ENCODE results near the gene GIMAP1.

Gene GIMAP1

DNA sequence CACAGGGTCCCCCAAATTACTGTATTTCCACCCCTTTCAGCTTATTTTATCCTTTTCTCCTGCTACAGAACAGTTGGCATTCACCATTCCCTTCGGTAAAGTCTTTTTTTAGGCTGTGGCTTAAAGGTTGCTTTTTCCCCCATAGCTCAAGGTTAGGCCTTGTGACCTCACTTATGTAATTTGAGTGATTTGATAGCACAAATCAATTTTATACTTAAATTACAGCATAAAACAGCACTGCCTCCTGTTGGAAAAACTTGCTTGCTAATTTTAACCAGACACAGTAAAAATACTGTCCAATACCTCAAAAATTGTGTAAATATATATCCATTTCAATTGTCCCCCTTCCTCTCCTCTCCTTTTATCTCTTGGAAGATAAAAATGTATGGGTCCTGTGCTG lies 7.1 kb downstream of the GIMAP1 start:
- no peak for DNase-seq

DNA sequence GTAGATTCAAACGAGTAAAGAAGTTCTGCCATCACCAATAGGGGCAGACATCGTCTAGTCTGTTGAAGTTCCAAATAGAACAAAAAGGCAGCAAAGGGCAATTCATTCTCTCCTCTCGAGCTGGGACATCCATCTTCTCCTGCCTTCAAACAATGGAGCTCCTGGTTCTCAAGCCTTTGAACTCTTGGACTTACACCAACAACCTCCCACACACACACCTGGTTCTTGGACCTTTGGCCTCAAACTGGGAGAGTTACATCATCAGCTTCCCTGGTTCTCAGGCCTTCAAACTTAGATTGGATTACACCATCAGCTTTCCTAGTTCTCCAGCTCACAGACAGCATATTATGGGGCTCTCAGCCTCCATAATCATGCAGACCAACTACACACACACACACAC lies 11.0 kb downstream of the GIMAP1 start:
- DNase-seq = no peak

DNA sequence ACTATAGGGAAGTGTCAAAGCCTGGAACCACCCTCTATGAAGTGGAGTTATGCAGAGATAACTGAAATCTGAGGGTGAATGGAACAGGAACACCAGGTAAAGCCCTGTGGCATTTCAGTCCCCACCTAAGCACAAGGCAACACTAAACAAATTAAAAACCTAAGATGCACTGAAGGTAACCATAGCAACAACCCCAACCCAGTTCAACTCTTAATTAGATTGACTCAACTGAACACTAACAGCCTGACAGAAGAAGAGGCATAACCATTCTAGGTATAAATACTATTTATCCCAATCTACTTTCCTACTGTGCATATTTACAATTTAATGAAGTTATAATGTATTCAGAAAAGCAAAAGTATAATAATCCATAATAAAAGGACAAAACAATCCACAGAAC lies 11.6 kb downstream of the GIMAP1 start:
- DNase-seq = no peak

DNA sequence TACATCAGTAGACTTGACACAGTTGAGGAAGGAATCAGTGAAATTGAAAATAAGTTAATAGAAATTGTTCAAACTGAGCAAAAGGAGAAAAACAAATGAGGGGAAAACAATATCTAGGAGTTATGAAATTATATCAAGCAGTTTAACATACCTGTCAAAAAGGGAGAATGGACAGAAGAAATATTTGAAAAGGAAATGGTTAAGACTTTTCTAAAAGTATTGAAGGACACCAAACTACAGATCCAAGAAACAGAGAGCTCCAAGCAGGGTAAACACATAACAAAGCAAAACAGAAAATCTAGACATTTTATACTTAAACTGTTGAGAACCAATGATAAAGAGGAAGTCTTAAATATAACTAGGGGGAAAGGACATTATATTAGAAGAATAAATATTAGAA lies 12.2 kb downstream of the GIMAP1 start:
- no peak for DNase-seq

DNA sequence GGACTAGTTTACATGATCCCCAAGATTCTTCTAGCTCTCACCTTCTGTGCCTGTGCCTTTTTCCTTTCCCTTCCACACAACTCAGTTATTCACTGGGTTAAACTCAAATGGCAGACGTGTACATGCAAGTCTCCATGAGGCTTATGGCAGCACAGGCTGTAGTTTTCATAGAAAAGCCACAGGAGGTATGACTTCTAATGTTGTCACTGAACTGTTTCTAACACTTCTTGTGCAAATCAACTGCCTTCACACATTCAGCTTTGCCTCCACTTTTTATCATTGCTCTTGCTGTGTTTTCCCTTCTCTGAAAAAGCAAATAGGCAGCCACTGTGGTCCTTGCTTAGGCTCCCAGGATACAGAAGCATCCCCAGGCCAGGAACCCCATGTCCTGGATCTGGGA lies 15.5 kb downstream of the GIMAP1 start:
- DNase-seq = no peak

DNA sequence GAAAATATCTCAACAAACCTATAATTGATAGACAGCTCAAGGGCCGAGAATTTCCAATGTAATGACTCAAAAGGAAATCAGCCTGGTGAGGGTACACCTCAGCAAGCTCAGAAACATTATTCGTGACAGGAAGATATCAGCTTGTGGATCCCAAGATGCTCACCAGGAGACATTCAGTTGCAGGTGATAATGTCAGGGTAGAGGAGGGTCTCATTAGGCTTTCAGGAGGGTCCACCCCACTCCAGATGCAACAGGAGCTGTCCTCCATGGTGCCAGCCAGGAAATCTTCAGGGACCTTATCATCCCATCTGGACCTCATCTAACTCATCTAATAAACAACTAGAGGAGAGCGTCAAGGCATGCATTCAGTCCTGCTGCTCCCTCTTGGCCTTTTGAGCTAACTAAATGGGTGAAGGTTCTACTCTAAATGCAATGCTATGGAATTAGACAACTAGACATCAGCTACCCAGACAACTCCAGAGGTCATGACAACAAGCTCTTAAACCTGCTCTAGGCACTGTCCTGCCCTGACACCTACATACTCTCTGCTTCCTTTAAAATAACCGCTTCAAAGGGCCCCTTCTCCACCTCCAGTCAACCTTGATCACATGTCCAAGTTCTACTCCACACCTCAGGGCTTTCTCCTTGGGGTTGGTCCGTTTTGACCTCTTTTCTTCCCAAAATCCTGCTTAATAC lies 16.5 kb downstream of the GIMAP1 start:
- DNase-seq = no peak

DNA sequence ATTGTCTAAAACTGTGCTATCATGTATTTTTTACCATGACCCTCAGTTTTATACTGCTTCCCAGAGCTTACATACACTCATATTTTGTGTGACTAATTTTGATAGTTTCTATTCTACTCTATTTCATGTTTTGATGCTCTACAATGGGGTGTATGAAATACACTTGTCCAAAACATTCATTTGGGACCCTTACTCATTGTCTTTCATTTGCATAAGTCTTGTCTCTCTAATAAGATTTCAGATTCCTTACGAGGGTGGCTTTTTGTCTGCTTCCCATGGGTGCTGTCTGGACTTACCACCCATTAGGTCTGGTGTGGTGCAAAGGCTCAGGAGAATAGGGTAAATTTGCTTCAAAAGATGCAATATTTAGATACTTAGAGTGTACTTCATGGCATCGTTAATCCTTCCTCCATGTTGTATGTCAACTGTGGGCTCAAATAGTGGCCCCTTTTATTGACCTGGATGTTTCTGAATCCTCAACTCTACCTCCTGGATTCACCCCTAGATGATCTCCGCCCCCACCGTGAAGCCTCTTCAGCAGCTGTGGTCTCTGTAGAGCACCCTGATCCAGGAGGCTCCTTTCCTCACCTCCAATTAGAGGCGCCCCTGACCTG lies 17.2 kb downstream of the GIMAP1 start:
- no peak for DNase-seq

DNA sequence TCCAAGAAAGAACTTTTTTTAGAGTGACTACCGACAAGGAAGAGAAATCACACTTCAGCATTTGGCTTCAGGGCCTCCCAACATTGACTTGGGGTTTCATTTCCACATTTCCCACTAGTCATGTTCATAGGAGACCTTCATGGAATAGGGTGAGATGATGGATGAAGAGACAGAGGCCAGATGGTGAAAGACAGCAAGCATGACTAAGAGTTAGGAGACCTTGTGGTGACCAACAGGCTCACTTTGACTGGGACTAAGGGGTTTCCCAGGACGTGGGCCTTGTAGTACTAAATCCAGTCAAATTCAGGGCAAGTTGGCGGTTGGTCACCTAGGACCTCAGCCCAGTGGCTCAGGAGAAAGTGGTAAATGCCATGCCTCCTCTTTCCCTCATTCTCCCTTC lies 17.8 kb downstream of the GIMAP1 start:
- no peak for DNase-seq

DNA sequence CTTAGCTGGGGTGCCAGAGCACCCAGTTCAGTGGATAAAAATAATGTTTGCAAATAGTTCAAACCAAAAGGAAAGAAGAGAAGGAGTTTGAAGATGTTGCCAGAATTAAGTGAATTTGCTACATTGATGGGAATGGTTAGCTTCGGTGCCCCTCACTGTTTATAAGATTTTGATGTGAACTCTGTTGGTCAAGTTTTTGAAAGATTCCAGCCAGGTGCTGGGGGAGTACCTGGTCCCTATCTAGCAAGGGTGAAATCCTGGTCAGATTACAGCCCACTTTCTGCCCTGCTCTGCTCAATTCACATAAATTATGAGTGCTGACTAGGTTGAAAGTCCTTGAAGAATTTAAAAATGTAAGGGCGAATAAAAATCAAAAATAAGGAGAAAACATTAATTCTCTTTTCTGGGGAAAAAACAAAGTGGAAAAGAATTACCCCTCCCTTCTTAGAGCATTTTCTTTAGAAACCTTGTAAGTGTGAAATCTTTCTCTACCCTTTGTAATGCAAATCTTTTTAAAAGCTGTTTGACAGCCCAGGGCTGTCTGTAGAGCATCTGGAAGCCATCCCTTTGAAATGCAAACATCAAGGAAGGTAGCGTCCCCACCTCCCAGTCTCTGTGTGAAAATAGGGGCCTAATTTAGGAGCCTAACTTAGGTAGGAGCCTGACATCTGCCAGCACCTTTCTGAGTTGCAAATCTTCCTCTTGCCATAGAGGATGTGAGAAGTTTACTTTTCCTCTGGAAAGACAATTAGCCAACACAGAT lies 19.4 kb downstream of the GIMAP1 start:
- no peak for DNase-seq

DNA sequence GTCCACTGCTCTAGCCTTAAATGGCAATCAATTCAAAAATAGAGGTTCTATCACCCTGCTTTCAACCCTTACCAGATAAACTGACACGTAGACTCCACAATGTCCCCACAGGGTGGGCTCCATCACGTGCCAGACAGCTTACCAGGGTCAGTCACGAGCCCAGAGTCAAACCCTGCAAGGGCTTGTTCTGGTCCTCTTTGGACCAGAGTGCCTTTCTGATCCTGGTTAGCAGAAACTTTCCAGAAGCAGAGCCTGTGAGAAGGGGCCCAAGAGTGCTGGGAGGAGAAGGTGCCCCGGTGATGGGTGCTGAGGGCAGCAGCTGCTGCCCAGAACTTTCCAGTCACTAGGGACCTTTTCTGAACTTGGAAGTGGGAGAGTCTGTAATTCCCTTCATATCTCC lies 20.5 kb downstream of the GIMAP1 start:
- no peak for DNase-seq

DNA sequence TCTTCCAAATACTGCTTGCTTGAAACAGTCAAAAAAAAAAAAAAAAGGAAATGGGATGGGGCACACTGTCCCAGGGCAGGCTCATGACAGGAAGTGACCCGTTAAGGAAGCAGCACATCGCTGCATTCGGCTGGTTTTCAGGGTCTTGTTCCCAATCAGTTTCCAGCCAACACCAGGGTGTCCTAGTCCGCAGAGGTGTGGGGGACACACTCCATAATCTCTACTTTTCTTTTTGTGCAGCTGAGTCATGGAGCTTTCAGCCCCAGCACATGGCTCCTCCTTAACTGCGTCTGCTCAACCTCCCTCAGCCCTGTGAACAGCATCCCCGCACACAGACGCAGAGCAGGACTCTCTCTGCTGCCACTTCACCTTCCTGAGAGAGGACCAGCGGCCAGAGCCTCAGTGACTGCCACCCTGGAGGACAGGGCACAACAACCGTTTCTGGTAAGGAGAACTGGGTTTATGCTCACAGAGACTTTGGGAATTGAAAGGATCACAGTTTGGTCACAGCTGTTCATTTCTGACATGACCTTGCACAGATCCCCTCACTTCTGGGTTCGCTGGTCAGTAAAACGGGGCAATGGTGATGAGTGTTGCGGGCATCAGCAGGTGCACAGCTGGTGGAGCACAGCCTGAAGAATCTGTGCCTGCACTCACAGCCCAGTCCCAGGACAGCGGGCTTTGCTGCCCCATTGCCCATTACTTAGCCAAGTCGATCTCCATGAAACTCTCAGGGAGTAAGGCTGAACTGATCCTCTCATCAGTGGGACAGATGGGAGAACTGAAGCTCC lies 21.0 kb downstream of the GIMAP1 start, which contains the start of gene GIMAP5:
TSS of gene GIMAP5 (plus strand) at position 154 of the 791 bp plus-strand sequence. CDS start 3,467 bp downstream, outside the sequence.
- DNase-seq = no peak

DNA sequence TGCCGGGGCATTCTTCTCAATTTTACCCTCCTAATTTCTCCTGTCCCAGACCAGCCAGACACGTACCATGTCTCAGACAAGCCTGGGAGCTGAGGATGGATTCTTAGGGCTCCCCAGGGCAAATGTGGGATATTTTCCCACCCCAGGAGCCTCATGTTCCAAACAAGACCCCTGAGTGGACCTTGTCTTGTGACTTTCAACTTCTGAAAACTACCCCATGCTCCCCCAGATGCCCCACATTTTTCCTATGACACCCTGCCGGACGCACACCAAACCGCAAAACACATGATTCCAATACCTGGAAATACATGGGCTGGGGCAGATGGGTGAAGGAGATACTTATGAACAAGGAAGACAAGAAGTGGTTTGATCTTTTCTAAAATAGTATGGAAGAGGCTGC lies 21.7 kb downstream of the GIMAP1 start:
- no peak for DNase-seq

DNA sequence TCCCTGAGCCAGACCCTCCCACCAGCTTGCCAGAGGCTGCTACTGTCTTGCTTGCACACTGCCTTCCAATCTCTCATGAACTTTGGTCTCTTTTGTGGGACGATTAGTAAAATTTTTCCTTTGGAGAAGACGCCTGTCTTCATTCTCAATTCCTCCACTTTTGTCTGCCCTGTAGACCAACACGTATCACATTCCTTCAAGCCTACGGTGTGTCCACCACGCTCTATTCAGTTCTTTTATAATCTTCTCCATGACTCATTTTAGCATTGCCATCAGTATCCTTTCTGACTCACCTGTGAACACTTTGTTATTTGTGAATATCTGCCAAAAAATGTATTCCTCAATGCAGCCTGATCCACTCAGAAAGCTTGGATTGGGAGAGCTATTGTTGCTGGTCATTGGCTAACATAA lies 22.2 kb downstream of the GIMAP1 start:
- DNase-seq = no peak

DNA sequence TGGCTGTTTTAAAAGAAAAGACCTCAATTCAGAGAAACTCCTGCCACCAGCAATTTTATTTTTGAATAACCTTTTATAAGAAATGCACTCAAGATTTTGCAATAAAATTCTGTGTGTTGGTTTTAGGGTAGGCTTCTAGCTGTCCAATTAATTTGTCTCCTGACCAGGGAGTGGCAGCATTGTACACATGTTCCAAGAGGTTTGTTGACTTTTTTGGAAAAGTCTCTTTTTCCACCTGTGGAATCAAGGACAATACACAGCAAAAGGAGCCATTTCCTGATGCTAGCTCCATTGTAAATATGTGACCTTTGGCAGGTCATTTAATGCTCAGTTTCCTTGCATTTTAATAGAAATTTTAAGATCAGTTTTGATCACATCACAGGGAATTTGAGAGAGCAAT lies 22.6 kb downstream of the GIMAP1 start:
- no peak for DNase-seq

DNA sequence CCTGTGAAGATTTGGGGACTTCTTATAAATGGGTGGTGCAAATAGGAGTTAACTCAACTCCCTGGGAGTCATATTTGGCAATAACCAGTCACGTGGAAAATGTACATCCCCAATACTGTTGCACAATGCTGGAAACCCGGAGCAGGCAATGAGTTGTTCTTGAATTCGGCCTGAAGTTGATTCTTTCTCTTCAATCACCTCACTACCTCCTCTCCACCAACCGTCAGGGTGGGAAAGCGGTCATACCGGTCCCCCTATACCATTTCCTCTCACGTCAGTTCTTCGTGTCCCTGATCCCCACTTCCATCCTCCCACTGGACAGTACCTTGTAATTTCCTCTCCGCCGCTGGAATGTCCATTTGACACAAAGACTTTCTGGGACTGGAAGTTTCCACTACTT lies 23.6 kb downstream of the GIMAP1 start:
- no peak for DNase-seq

DNA sequence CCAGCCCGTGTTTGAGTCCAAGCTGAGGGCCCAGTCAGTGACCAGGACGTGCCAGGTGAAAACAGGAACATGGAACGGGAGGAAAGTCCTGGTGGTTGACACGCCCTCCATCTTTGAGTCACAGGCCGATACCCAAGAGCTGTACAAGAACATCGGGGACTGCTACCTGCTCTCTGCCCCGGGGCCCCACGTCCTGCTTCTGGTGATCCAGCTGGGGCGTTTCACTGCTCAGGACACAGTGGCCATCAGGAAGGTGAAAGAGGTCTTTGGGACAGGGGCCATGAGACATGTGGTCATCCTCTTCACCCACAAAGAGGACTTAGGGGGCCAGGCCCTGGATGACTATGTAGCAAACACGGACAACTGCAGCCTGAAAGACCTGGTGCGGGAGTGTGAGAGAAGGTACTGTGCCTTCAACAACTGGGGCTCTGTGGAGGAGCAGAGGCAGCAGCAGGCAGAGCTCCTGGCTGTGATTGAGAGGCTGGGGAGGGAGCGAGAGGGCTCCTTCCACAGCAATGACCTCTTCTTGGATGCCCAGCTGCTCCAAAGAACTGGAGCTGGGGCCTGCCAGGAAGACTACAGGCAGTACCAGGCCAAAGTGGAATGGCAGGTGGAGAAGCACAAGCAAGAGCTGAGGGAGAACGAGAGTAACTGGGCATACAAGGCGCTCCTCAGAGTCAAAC lies 26.0 kb downstream of the GIMAP1 start:
- no peak for DNase-seq

DNA sequence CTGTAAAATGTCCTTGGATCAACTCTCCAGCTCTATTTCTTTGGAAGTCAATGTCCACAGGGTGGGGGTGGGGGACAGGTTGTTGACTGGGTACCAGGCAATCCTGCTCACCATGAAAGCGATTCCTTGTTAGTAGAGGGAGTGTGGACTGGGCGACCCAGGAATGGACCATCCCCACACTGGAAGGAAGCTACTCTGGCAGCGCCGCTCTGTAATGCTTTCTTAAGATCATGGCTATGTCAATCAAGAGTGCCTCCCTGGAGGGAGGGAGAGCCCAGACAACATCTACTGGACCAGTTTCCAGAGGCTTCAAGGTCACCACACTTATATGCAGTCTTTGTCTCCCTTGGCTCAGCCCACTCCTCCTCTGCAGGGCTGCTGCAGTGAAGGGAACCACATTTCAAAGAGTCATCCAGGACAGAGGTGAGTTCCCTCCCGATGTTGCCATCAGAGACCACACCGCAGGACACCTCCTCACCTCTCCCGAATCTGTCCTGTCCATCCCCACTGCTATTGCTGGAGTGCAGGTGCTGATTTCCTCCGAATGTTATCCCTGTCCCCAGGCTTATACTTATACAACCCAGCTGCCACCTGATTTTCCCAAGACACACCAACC lies 27.7 kb downstream of the GIMAP1 start:
- DNase-seq = no peak

DNA sequence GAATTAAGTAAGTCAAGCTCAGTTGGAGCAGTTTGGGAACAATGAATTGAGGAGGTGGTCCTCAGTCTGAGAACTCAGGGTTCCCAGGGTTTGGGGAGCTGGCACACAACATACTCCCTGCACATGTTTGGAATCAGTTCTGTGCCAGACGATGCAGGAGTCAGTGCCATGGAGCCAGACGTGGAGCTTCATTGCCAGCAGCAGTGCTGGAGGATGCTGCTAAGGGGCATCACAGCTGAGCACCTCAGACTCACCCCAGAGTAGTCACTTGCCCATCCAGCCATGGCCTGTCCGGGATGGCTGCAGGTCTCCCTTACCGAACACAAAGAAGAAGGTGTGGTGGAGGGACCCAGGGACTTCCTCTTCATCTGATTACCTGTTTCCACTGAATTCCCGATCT lies 28.7 kb downstream of the GIMAP1 start:
- no peak for DNase-seq

DNA sequence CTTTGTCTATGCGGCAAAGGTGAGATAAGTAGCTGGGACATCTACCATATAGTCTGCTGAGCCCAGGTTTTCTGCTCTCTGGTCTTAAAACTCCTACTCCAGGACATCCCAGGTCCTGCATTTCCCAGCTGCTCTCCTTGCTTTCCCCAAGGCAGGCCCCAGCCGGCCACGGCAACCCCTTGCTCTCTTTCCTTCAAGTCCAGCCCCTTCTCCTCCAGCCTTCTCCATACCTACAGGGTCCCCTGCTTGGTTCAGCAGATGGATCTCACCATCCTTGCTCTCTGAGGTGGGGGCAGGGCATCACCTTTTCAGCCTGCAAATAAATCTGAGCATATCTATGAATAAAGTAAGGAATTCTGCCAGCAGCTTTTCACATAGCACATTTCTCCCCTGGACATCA lies 29.5 kb downstream of the GIMAP1 start:
- DNase-seq = no peak

DNA sequence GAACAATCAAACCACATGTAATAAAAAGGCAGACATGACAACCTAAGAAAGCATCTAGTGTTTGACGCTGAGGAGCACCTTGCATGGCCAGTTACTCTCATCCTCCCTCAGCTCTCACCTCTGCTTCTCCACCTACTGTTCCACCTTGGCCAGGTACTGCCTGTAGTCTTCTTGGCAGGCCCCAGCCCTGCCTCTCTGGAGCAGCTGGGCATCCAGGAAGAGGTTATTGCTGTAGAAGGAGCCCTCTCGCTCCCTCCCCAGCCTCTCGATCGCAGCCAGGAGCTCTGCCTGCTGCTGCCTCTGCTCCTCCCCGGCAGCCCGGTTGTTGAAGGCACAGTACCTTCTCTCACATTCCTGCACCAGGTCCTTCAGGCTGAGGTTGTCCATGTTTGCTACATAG lies 30.5 kb downstream of the GIMAP1 start:
- no peak for DNase-seq

DNA sequence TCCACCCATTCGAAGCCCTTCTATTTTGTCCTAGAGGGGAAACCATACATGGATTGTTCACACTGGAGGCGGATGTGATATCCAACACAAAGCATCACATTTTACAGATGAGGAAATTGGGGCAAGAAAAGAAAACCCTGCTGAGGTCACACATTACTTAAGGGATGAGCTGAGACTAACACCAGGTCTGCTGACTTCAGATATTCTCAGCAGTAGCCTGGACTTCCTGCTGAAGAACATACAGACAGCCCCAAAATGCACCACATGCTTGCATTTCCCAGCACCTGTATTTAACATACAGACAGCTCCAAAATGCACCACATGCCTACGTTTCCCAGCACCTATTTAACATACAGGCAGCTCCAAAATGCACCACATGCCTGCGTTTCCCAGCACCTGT lies 32.0 kb downstream of the GIMAP1 start:
- no peak for DNase-seq

DNA sequence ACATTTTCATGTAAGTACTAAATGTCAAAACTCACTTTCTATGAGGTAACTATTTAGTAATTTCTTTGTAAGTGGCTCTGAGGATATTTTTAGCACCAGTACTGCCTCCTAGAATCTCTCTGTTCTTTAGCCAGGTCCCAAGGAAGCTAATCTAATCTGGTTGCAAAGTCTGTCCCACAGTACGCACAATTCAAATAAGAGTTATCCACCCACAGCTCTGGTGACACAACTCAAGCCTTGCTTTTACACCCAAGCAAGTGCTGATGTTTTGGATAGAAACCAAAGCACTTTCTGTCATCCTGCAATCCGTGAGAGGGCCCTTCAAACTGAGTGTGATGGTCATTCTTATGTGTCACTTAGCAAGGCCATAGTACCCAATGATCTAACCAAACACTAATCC lies 35.3 kb downstream of the GIMAP1 start:
- DNase-seq = no peak
